GM12873 (cell line): Measurements from ENCODE around the gene PPP1R3F.
"Not testable (repeated sequence)": the region's sequence is repeated elsewhere in the genome, so short reads cannot be mapped to it uniquely, and the experiment has no call there.

Experiments used
- TF ChIP-seq, protein P1 (sequence below): IDR thresholded peaks from 2 replicates; pipeline ENCODE4 v1.5.1; 2012; ENCODE audit warnings: low read depth, mild to moderate bottlenecking, moderate library complexity, low read length, control low read depth; ENCODE audit not compliant: insufficient read depth; ENCODE audit errors: missing control alignments

PPP1R3F gene

GRCh38 chrX:49331282-49331681 is 61.7 kb downstream of the PPP1R3F start, which contains the start of gene GAGE13:
GAGE13 (plus strand) TSS chrX:49331582; CDS start chrX:49332738, 1,156 bp downstream.
- TF ChIP-seq, protein P1, sequence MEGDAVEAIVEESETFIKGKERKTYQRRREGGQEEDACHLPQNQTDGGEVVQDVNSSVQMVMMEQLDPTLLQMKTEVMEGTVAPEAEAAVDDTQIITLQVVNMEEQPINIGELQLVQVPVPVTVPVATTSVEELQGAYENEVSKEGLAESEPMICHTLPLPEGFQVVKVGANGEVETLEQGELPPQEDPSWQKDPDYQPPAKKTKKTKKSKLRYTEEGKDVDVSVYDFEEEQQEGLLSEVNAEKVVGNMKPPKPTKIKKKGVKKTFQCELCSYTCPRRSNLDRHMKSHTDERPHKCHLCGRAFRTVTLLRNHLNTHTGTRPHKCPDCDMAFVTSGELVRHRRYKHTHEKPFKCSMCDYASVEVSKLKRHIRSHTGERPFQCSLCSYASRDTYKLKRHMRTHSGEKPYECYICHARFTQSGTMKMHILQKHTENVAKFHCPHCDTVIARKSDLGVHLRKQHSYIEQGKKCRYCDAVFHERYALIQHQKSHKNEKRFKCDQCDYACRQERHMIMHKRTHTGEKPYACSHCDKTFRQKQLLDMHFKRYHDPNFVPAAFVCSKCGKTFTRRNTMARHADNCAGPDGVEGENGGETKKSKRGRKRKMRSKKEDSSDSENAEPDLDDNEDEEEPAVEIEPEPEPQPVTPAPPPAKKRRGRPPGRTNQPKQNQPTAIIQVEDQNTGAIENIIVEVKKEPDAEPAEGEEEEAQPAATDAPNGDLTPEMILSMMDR: not testable (repeated sequence)
